ENCODE measurements around the gene ARF4. TPM values are rescaled to one million over a fixed set of nuclear protein-coding genes. Genes with fewer than 3 reads are reported as not detected.

Gene ARF4
- total RNA-seq, 1 experiment from 2014 or later = 112 TPM

- Histone ChIP-seq H4K20me1 (ENCODE audit: insufficient read depth) (0 out of 2 replicates have a peak, but pooled peaks cover 4% of the 10 kb centered on the region), H3K4me1 (ENCODE audit: control insufficient read depth in 1 of 2, insufficient read depth in 2 of 2, low read length in 2 of 2) (peaks cover 5 to 17% of the 10 kb centered on the region in 2 experiments; a peak in 3 of 4 replicates), H3K4me2 (ENCODE audit: low read length) (peak overlapping the region; percentile 78), H3K27ac (ENCODE audit: low read depth, low read length) (peak overlapping the region; percentile 73), H3K9me3 (ENCODE audit: control insufficient read depth in 1 of 2, insufficient read depth in 1 of 2, low read depth in 1 of 2, low read length in 2 of 2) (no peaks in the 10 kb centered on the region), H2AFZ (ENCODE audit: low read depth, low read length, poor library complexity, severe bottlenecking) (no peak overlapping the region), H3K9ac (ENCODE audit: low read length) (peak overlapping the region; percentile 83), H3K4me3 (replicated peaks in 1 of 2; ENCODE audit: low read depth in 1 of 2, low read length in 2 of 2) (peak overlapping the region; percentile 75 to 88), H3K9me2 (ENCODE audit: insufficient read depth) (no peaks in the 10 kb centered on the region), H3K27me3 (ENCODE audit: insufficient read depth, low read length) (no peaks in the 10 kb centered on the region), H3K36me3 (ENCODE audit: control insufficient read depth in 1 of 2, insufficient read depth in 2 of 2, low read length in 2 of 2) (peaks cover 0 to 3% of the 10 kb centered on the region in 2 experiments; a peak in 1 of 4 replicates), H3K79me2 (ENCODE audit: insufficient read depth, low read length) (peaks cover 49% of the 10 kb centered on the region)
- intact Hi-C loops (cut with micrococcal nuclease) = loop anchor here (5.0 kb wide), 1 partner anchor 448 kb away; no protein-coding TSS in a partner anchor
- ChIA-PET POLR2A (interaction anchor here (1.2 kb wide), 1 partner anchor 30 kb away, joined by 5 read pairs; no protein-coding TSS in a partner anchor), CTCF (no interaction called here), RAD21 (ENCODE audit: low non-redundant PET in 1 of 2, low total read pairs in 2 of 2, uncharacterized antibody in 2 of 2, unreplicated experiment in 2 of 2) (no interaction called here)
- no peak for DNase-seq (ENCODE audit: low read depth, low spot score)
- TF ChIP-seq SP1 (IDR thresholded peaks at IDR 0.05; ENCODE audit: low read depth) = no peak
- no peak for TF ChIP-seq REST (IDR thresholded peaks at IDR 0.05; ENCODE audit: low read depth)
- no peak for TF ChIP-seq MAX (IDR thresholded peaks at IDR 0.05)
- no peak for TF ChIP-seq ZFX (IDR thresholded peaks at IDR 0.05)
- no peak for TF ChIP-seq ATF3 (IDR thresholded peaks at IDR 0.05)
- no peak for TF ChIP-seq EZH2phosphoT487 (IDR thresholded peaks at IDR 0.05; ENCODE audit: borderline replicate concordance)
- no peak for TF ChIP-seq CTCF (IDR thresholded peaks at IDR 0.05 in 2 of 3, conservative IDR thresholded peaks at IDR 0.05 in 1 of 3; ENCODE audit: borderline replicate concordance in 1 of 3, insufficient read depth in 1 of 3, low read depth in 2 of 3, low read length in 2 of 3)
- no peak for TF ChIP-seq YY1 (IDR thresholded peaks at IDR 0.05; ENCODE audit: extremely low read depth, insufficient replicate concordance, low read depth, low read length)
- TF ChIP-seq JUND (IDR thresholded peaks at IDR 0.05) = no peak
- no peak for TF ChIP-seq CBX3 (IDR thresholded peaks at IDR 0.05; ENCODE audit: low read depth)
- TF ChIP-seq FOSL1 (IDR thresholded peaks at IDR 0.05; ENCODE audit: low read depth) = no peak
- no peak for TF ChIP-seq EGR1 (IDR thresholded peaks at IDR 0.05; ENCODE audit: low read depth)
- TF ChIP-seq POLR2AphosphoS5 (IDR thresholded peaks at IDR 0.05; ENCODE audit: low read depth, low read length) = no peak
- TF ChIP-seq TCF7L2 (IDR thresholded peaks at IDR 0.05; ENCODE audit: borderline replicate concordance, extremely low read depth, insufficient read depth, insufficient read length) = no peak
- TF ChIP-seq SRF (IDR thresholded peaks at IDR 0.05; ENCODE audit: low read depth) = no peak
- TF ChIP-seq POLR2A (IDR thresholded peaks at IDR 0.05; ENCODE audit: borderline replicate concordance, extremely low read depth, insufficient read depth, insufficient read length) = no peak
- TF ChIP-seq CEBPB (IDR thresholded peaks at IDR 0.05; ENCODE audit: low read depth) = no peak
- no peak for TF ChIP-seq ELF1 (IDR thresholded peaks at IDR 0.05; ENCODE audit: borderline replicate concordance, low read depth)
- TF ChIP-seq RAD21 (IDR thresholded peaks at IDR 0.05; ENCODE audit: low read depth) = no peak
- no peak for ATAC-seq
- no TSS peak for BruUV-seq (replicated peaks)
These were observed 1.7 kb upstream of the ARF4 start for GRCh38 chr3:57598765-57599360.
